HEK293T (cell line): ENCODE measurements around the gene GP9.

Source experiments
- BHLHE40 ChIP-seq: fragments of 450-650 bp; IDR thresholded peaks from 2 replicates; pipeline ENCODE4 v1.6.1; 2016; ENCODE audit warnings: mild to moderate bottlenecking, moderate library complexity, borderline replicate concordance
- ELF4 ChIP-seq: fragments of 450-650 bp; IDR thresholded peaks from 2 replicates; pipeline ENCODE4 v1.6.1; 2017; ENCODE audit warnings: antibody characterized with exemption
- FOXK2 ChIP-seq: fragments of 450-650 bp; IDR thresholded peaks from 2 replicates; pipeline ENCODE4 v1.6.1; 2016; ENCODE audit warnings: mild to moderate bottlenecking
- SUZ12 ChIP-seq: fragments of 450-650 bp; IDR thresholded peaks from 2 replicates; pipeline ENCODE4 v1.6.1; 2016; ENCODE audit warnings: mild to moderate bottlenecking
- TARDBP ChIP-seq: fragments of 450-650 bp; IDR thresholded peaks from 2 replicates; pipeline ENCODE4 v1.6.1; 2016
- TF ChIP-seq, protein P1 (sequence below): fragments of 450-650 bp; IDR thresholded peaks from 2 replicates; pipeline ENCODE4 v1.6.1; 2016

DNA sequence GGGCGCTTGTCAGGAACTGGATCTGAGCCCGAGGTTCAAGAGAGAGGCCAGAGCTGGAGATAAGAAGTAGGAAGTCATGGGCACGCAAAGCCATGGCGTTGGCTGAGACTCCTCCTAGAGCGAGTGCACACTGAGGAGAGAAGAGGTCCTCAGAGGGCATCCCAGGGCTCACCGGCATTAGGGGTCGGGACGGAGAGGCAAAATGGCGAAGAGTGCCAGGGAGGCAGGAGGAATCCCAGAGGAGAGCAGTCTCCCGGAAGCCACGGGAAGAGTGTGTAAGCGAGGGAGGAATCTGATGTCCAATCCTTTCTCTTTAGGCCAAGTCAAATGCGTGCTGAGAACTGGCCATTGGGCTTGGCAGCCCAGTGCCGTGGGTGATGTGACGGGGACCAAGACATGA, 35.5 kb upstream of the GP9 start:
- TF ChIP-seq BHLHE40, result no peak
- TF ChIP-seq, protein P1, sequence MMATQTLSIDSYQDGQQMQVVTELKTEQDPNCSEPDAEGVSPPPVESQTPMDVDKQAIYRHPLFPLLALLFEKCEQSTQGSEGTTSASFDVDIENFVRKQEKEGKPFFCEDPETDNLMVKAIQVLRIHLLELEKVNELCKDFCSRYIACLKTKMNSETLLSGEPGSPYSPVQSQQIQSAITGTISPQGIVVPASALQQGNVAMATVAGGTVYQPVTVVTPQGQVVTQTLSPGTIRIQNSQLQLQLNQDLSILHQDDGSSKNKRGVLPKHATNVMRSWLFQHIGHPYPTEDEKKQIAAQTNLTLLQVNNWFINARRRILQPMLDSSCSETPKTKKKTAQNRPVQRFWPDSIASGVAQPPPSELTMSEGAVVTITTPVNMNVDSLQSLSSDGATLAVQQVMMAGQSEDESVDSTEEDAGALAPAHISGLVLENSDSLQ, result no peak
- no peak for TF ChIP-seq SUZ12
- no peak for TF ChIP-seq FOXK2
- no peak for TF ChIP-seq TARDBP
- no peak for TF ChIP-seq ELF4
